ENCODE data around the gene DGKQ.

- no peak for TF ChIP-seq CTCF (IDR thresholded peaks at IDR 0.05)
- no peak for TF ChIP-seq POLR2A (IDR thresholded peaks at IDR 0.05)
These were observed 22.1 kb upstream of the DGKQ start for GRCh38 chr4:995311-996026.
